Tibial nerve (tissue), 4 donors: Measurements from ENCODE around the gene CFAP53. TPM values are rescaled to one million over a fixed set of nuclear protein-coding genes. Genes with fewer than 3 reads are reported as not detected.

Experiments used
- DNase-seq, 2 donors: peaks; one replicate each; pipeline ENCODE4 v3.0.0-alpha.2; 2019; ENCODE audit warnings: low spot score in 2 of 2
- H3K27ac ChIP-seq, 4 donors: fragments of 200-600 bp; sonication (generic) in 3 of 4; one replicate each; pipeline ENCODE4 v1.5.1; 2017 to 2019; ENCODE audit warnings: mild to moderate bottlenecking in 1 of 4
- H3K27me3 ChIP-seq, 2 donors: fragments of 200-600 bp; sonication (generic) in 1 of 2; one replicate each; pipeline versions ENCODE4 v1.5.1 to v1.6.0; 2017 to 2019
- H3K36me3 ChIP-seq, 3 donors: fragments of 200-600 bp; sonication (generic); one replicate each; pipeline ENCODE4 v1.5.1; 2018 to 2019
- H3K4me1 ChIP-seq, 4 donors: fragments of 200-600 bp; sonication (generic) in 3 of 4; one replicate each; pipeline ENCODE4 v1.5.1; 2017 to 2019
- H3K4me3 ChIP-seq, 4 donors: fragments of 200-600 bp; sonication (generic) in 3 of 4; one replicate each; pipeline ENCODE4 v1.5.1; 2017 to 2019; ENCODE audit warnings: mild to moderate bottlenecking in 1 of 4, moderate library complexity in 1 of 4
- H3K9me3 ChIP-seq, 4 donors: fragments of 200-600 bp; sonication (generic) in 3 of 4; one replicate each; pipeline ENCODE4 v1.5.1; 2017 to 2019
- CTCF ChIP-seq, 5 experiments: fragments of 200-600 bp in 3 of 5; fragments of 450-650 bp in 2 of 5; sonication (generic) in 3 of 5; IDR thresholded peaks; one replicate each; pipeline ENCODE4 v1.5.1; 2016 to 2019; ENCODE audit warnings: antibody characterized with exemption in 5 of 5, mild to moderate bottlenecking in 3 of 5, moderate library complexity in 2 of 5
- EP300 ChIP-seq, 2 donors: sonication (generic); formaldehyde crosslinking; IDR thresholded peaks; one replicate each; pipeline ENCODE4 v1.6.1; 2017; ENCODE audit warnings: antibody characterized with exemption in 2 of 2, mild to moderate bottlenecking in 1 of 2
- POLR2A ChIP-seq, 2 donors: fragments of 450-650 bp; IDR thresholded peaks; one replicate each; pipeline ENCODE4 v1.6.1; 2017; ENCODE audit warnings: antibody characterized with exemption in 2 of 2, mild to moderate bottlenecking in 2 of 2, moderate library complexity in 2 of 2
- WGBS, 2 donors: methylation state at CpG; one replicate each; pipeline ENCODE4 v1.1.5; 2018; 5-methylcytosine and 5-hydroxymethylcytosine counted together
- total RNA-seq, 4 donors: library from RNA; depleted of rRNA; stranded (reverse); fragments of >200 nt; gene quantifications; one replicate each; pipeline ENCODE4 v1.1.0, GENCODE V29; 2016

The CFAP53 gene
- total RNA-seq, 4 donors from 2014 or later: 1.5 to 1.7 (median 1.6) TPM

DNA sequence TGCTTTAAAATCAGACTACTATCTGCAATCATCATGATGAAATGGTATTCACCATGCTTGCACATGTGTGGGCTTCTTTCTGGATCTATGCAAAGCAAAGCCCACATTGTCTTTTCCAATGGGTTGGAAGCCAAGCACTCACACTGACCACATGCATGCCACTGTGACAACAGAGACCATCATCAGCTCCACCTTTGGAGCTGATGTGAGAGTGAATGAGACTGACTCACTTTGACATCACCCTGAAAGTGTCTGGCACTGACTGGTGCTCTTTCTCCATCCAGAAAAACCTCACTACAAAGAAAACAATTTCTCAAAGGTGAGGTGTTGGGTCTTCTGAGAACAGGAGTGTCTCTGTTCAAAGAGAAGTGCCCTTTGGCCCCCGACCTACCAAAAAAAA is 76.1 kb downstream of the CFAP53 start:
- H3K27ac ChIP-seq: no peak overlapping the region
- WGBS, 2 donors: 54 to 61% methylated on average over 1 of the region's 1 CpG
- no peaks in the 10 kb centered on the region for H3K9me3 ChIP-seq

DNA sequence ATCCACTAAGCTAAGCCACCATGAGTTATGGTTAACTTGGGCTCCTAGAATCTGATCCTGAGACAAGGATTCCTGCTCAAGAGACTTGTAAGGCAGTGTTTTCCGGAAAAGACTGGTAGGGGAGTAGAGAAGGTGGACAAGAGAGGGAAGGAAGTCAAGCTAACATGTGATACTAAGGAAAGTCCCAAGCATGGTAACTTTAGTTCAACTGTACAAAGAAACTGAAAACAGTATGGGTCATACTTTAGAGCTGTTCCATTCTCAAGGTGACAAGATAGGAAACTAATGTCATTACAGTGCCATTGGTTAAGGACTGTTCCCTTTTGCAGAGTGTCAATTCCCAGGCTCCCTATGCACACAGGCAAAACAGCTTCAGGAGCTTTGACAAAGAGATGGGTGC is 77.1 kb downstream of the CFAP53 start:
- H3K9me3 ChIP-seq: no peaks in the 10 kb centered on the region
- DNase-seq: no peak
- 80 to 81% methylated on average over 1 of the region's 1 CpG for WGBS, 2 donors
- H3K4me3 ChIP-seq: no peak overlapping the region
- H3K4me1 ChIP-seq: peaks cover 0 to 13% (median under 1%) of the 10 kb centered on the region in 4 donors
- H3K27ac ChIP-seq: no peak overlapping the region
- no peak for TF ChIP-seq EP300 (IDR thresholded peaks at IDR 0.05)
- no peak for TF ChIP-seq CTCF (IDR thresholded peaks at IDR 0.05)
- H3K27me3 ChIP-seq: peaks cover 0 to 32% of the 10 kb centered on the region in 2 donors
- H3K36me3 ChIP-seq: no peaks in the 10 kb centered on the region

More for the DNA sequence above, 76.1 kb downstream of the CFAP53 start:
- Histone ChIP-seq H3K4me3 (no peak overlapping the region), H3K4me1 (peaks cover 0 to 22% (median 3%) of the 10 kb centered on the region in 4 donors), H3K27me3 (peaks cover 0 to 38% of the 10 kb centered on the region in 2 donors), H3K36me3 (no peaks in the 10 kb centered on the region)
- no peak for TF ChIP-seq CTCF (IDR thresholded peaks at IDR 0.05)
- TF ChIP-seq POLR2A (IDR thresholded peaks at IDR 0.05): no peak
- DNase-seq: no peak

DNA sequence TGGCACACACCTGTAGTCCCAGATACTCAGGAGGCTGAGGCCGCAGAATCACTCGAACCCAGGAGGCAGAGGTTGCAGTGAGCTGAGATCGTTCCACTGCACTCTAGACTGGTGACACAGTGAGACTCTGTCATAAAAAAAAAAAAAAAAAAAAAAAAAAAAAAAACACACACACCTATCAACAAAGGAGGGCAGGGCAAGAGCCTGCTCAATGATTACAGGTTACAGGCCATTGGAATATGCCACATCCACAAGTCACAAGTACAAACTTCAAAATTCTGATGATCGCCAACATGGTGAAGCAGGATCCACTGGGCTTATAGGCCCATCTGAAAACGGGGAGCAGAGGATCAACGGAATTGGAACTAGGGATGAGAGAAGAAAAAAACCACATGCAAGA is 77.6 kb downstream of the CFAP53 start:
- peaks cover 0 to 8% (median 0%) of the 10 kb centered on the region in 4 donors for H3K4me1 ChIP-seq
- H3K27me3 ChIP-seq: peaks cover 0 to 27% of the 10 kb centered on the region in 2 donors
- no peaks in the 10 kb centered on the region for H3K36me3 ChIP-seq
- H3K9me3 ChIP-seq: no peaks in the 10 kb centered on the region
- H3K4me3 ChIP-seq: no peak overlapping the region
- 91 to 97% methylated on average over 6 of the region's 6 CpGs for WGBS, 2 donors
- no peak overlapping the region for H3K27ac ChIP-seq
- DNase-seq: no peak
- TF ChIP-seq CTCF (IDR thresholded peaks at IDR 0.05) (no peak), POLR2A (IDR thresholded peaks at IDR 0.05) (no peak), EP300 (IDR thresholded peaks at IDR 0.05) (no peak)

DNA sequence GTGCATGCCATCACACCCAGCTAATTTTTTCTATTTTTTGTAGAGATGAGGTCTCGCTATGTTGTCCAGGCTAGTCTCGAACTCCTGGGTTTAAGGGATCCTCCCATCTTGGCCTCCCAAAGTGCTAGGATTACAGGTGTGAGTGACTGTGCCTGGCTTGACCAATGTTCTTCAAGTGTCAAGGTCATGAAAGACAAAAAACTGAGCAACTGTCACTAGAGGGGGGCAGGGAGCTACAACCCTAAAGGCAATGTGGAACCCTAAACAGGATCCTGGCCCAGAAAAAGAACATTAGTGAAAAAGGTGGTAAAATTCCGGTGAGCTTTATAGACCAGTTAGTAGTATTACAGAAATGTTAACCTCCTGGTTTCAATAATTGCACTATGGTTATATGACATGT is 78.6 kb downstream of the CFAP53 start:
- DNase-seq: no peak
- 84 to 97% methylated on average over 3 of the region's 3 CpGs for WGBS, 2 donors
- no peak for TF ChIP-seq EP300 (IDR thresholded peaks at IDR 0.05)
- TF ChIP-seq POLR2A (IDR thresholded peaks at IDR 0.05): no peak
- TF ChIP-seq CTCF (IDR thresholded peaks at IDR 0.05): no peak

DNA sequence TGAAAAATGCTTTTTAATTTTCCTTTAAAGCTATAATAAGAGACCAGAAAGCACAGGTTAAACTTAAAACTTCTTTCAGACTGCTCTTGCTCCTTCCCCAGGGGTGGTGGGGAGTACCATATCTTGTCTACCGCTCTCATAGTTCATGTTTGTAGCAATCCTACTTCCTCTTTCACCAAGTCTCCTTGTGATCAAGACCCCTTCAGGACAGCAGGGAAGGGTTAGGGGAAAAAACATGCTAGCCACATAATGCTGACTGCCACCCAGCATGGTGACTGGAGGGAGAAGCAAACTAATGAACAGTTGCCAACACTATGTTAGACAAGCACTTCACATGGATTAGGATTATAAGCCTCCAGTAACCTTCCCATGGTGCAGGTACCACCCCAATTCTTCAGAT is 79.9 kb downstream of the CFAP53 start:
- H3K27me3 ChIP-seq: peaks cover 0 to 18% of the 10 kb centered on the region in 2 donors
- H3K36me3 ChIP-seq: no peaks in the 10 kb centered on the region
- no peaks in the 10 kb centered on the region for H3K9me3 ChIP-seq
- no peaks in the 10 kb centered on the region for H3K4me1 ChIP-seq
- H3K27ac ChIP-seq: no peak overlapping the region
- WGBS, 2 donors: 90 to 100% methylated on average over 1 of the region's 1 CpG
- no peak for TF ChIP-seq POLR2A (IDR thresholded peaks at IDR 0.05)
- TF ChIP-seq EP300 (IDR thresholded peaks at IDR 0.05): no peak
- TF ChIP-seq CTCF (IDR thresholded peaks at IDR 0.05): no peak
- DNase-seq: no peak
- no peak overlapping the region for H3K4me3 ChIP-seq

More for the DNA sequence above, 78.6 kb downstream of the CFAP53 start:
- Histone ChIP-seq H3K27me3 (peaks cover 0 to 19% of the 10 kb centered on the region in 2 donors), H3K27ac (no peak overlapping the region), H3K4me3 (no peak overlapping the region), H3K4me1 (no peaks in the 10 kb centered on the region), H3K36me3 (no peaks in the 10 kb centered on the region), H3K9me3 (no peaks in the 10 kb centered on the region)
